Spinal cord (tissue), 10 donors: Measurements from ENCODE around the gene NUP98. TPM values are rescaled to one million over a fixed set of nuclear protein-coding genes. Genes with fewer than 3 reads are reported as not detected.
"Not testable (repeated sequence)": the region's sequence is repeated elsewhere in the genome, so short reads cannot be mapped to it uniquely, and the experiment has no call there.

ENCODE experiments used
- DNase-seq, 6 donors: peaks; one replicate each; pipeline versions ENCODE4 v3.0.0 to v3.0.0-alpha.2; 2013 to 2015; ENCODE audit warnings: low spot score in 6 of 6, low read depth in 4 of 6
- H3K27ac ChIP-seq: one replicate; pipeline ENCODE4 v1.5.1; 2013; ENCODE audit warnings: low read depth, low read length, control low read depth
- H3K27me3 ChIP-seq: one replicate; pipeline ENCODE4 v1.6.1; 2013; ENCODE audit warnings: low read length; ENCODE audit not compliant: control insufficient read depth, insufficient read depth
- H3K36me3 ChIP-seq: one replicate; pipeline ENCODE4 v1.6.1; 2013; ENCODE audit warnings: low read length; ENCODE audit not compliant: control insufficient read depth, insufficient read depth
- H3K4me1 ChIP-seq: one replicate; pipeline ENCODE4 v1.6.1; 2013; ENCODE audit warnings: low read length; ENCODE audit not compliant: control insufficient read depth, insufficient read depth
- H3K4me3 ChIP-seq: one replicate; pipeline ENCODE4 v1.5.1; 2013; ENCODE audit warnings: low read depth, low read length, control low read depth
- H3K9me3 ChIP-seq: one replicate; pipeline ENCODE4 v1.6.1; 2013; ENCODE audit warnings: low read length; ENCODE audit not compliant: control insufficient read depth, insufficient read depth
- WGBS: methylation state at CpG from one replicate; pipeline ENCODE4 v1.1.5; 2013; ENCODE audit warnings: missing lambda C conversion rate; ENCODE audit not compliant: insufficient coverage; 5-methylcytosine and 5-hydroxymethylcytosine counted together
- polyA plus RNA-seq, 2 donors: library from polyadenylated mRNA; unstranded; fragments of 120-200 nt; gene quantifications; one replicate each; pipeline ENCODE4 v1.2.1, GENCODE V29; 2013; ENCODE audit not compliant: insufficient read length in 2 of 2
- total RNA-seq, 2 donors: library from RNA; depleted of rRNA in 1 of 2; stranded (reverse); fragments of 120-200 nt in 1 of 2; fragments of >200 nt in 1 of 2; gene quantifications; one replicate each; pipeline versions ENCODE4 v1.2.3 to v1.2.4, GENCODE V29; 2013 to 2014
- donor health status: healthy.

Gene NUP98
- total and polyA plus RNA-seq, 4 donors: 36.0 to 72.7 (median 52.1) TPM

DNA sequence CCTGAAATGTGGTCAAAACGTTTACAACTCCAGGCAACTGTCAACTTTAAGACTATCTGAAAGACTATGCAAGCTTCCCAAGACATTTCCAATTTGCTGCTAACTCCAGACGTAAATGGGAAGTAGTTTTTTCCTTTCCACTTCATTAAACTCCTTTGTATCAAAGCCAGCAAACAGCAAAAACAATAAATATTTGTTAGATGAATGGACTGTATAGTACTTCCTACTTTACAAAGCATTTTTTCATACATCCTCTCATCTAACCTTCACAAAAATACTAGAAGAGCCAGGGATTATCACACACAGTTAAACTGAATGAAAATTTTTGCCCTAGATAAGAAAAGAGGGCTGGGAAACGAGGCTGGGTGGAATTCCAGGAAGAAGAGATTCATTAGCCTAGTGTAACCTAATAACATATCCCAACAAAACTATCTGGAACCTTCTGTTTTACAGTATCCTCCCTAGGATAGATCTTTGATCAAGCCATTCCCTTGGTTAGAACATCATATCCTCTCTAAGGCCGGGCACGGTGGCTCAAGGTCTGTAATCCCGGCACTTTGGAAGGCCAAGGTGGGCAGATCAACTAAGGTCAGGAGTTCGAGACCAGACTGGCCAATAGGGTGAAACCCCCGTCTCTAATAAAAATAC lies 10.4 kb downstream of the NUP98 start:
- no peak overlapping the region for H3K27ac ChIP-seq
- H3K9me3 ChIP-seq: no peaks in the 10 kb centered on the region
- no peaks in the 10 kb centered on the region for H3K27me3 ChIP-seq
- DNase-seq: no peak
- peaks cover 5% of the 10 kb centered on the region for H3K4me1 ChIP-seq
- H3K4me3 ChIP-seq: no peak overlapping the region
- WGBS: 100% methylated on average over 1 of the region's 8 CpGs
- H3K36me3 ChIP-seq: peaks cover 11% of the 10 kb centered on the region

DNA sequence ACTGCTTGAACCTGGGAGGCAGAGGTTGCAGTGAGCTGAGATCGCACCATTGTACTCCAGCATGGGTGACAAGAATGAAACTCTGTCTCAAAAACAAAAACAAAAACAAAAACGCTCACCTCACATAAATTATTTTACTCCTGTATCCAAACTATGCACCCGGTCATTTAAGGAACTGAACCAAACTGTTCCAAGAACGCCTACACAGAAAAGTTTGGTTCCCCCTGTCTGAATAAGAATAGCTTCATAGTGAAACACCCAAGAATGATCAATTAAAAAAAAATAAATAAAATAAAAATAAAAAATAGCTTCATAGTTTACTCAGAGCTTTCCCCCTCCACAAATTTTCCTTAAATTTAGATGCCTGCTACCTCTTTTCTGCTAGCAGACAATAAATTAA lies 13.7 kb downstream of the NUP98 start:
- Histone ChIP-seq H3K36me3 (peaks cover 25% of the 10 kb centered on the region), H3K27ac (no peak overlapping the region), H3K9me3 (no peaks in the 10 kb centered on the region), H3K4me3 (no peak overlapping the region), H3K27me3 (no peaks in the 10 kb centered on the region), H3K4me1 (peaks cover 5% of the 10 kb centered on the region)
- 93% methylated on average over 3 of the region's 4 CpGs for WGBS
- DNase-seq: no peak

DNA sequence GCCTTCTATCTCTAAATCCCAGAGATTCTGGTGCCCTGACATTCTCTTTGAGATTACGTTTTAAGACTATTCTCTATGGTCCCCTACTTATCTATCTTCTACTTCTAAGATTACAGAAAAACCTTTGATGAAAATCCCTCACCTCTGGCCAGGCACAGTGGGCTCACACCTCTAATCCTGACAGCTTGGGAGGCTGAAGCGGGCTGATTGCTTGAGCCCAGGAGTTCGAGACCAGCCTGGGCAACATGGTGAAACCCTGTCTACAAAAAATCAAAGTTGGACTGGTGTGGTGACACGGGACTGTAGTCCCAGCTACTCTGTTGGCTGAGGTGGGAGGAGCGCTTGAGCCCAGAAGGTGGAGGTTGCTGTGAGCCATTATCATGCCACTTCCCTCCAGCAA lies 14.4 kb downstream of the NUP98 start:
- H3K4me3 ChIP-seq: no peak overlapping the region
- H3K4me1 ChIP-seq: peaks cover 5% of the 10 kb centered on the region
- peaks cover 25% of the 10 kb centered on the region for H3K36me3 ChIP-seq
- WGBS: 70% methylated on average over 1 of the region's 5 CpGs
- DNase-seq: no peak
- H3K9me3 ChIP-seq: no peaks in the 10 kb centered on the region
- H3K27me3 ChIP-seq: no peaks in the 10 kb centered on the region
- H3K27ac ChIP-seq: no peak overlapping the region

DNA sequence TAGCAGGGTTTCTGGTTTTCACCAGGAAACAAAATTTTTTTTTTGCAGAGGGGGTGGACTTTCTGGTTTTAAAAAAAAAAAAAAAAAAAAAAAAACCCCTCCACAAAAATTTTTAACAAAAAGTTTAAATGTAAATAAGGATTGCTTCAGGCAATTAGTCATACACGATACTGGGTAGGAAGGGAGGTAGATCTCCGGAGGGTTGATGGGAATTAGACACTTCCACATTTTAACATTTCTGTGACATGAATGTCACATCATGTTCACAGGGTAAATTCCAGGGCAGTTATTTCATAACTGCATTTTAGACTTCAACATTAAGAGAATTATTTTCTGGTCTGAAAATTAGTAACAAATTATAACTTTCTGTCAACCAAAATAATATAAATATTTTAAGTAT lies 15.9 kb downstream of the NUP98 start:
- Histone ChIP-seq H3K27ac (no peak overlapping the region), H3K4me3 (no peak overlapping the region), H3K4me1 (no peaks in the 10 kb centered on the region), H3K27me3 (no peaks in the 10 kb centered on the region), H3K9me3 (no peaks in the 10 kb centered on the region), H3K36me3 (peaks cover 37% of the 10 kb centered on the region)
- DNase-seq: no peak
- no CpG with 5 or more reads among the region's 2 CpGs for WGBS

DNA sequence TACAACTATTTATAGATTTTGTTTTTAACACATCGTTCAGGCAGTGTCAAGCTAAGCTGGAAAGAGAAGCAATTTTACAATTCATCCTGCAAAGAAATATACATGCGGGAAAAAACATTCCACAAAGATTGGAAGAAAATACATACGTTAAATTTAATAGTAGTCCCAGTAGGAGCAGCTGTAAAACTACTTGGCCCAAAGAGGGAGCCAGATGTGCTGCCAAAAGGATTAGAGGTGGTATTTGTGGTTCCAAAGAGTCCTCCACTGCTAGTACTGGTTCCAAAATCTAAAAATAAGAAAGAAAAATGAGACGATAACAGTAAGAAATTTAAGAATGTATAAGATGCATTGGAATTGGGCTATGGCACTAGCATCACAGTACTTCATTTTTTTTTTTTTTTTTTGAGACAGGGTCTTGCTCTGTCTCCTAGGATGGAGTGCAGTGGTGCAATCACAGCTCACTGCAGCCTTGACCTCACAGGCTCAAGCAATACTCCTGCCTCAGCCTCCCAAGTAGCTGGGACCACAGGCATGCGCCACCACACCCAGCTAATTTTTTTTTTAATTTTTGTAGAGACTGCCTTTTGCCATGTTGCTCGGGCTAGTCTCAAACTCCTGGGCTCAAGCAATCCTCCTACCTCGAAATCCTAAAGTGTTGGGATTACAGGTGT lies 21.5 kb downstream of the NUP98 start:
- WGBS: no CpG with 5 or more reads among the region's 7 CpGs
- no peaks in the 10 kb centered on the region for H3K4me1 ChIP-seq
- no peaks in the 10 kb centered on the region for H3K9me3 ChIP-seq
- DNase-seq: peak in 1 of 6 donors; percentile 20
- H3K4me3 ChIP-seq: no peak overlapping the region
- no peak overlapping the region for H3K27ac ChIP-seq
- no peaks in the 10 kb centered on the region for H3K27me3 ChIP-seq
- H3K36me3 ChIP-seq: peaks cover 58% of the 10 kb centered on the region

DNA sequence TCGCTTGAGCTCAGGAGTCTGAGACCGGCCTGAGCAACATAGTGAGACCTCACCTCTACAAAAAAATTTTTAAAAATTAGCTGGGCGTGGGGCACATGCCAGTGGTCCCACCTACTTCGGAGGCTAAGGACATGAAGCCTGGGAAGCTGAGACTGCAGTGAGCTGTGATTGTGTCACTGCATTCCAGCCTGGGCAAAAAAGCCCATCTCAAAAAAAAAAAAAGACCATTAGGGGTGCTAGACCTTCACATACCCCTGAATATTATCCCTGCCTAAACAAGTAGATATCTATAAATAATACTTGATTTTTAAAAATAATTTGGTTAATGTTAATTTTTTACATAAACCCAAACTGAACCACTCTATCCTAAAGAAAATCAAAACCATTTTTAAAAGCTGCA lies 24.2 kb downstream of the NUP98 start:
- Histone ChIP-seq H3K36me3 (peaks cover 56% of the 10 kb centered on the region), H3K27ac (no peak overlapping the region), H3K4me3 (no peak overlapping the region), H3K9me3 (no peaks in the 10 kb centered on the region), H3K27me3 (no peaks in the 10 kb centered on the region), H3K4me1 (no peaks in the 10 kb centered on the region)
- WGBS: 100% methylated on average over 2 of the region's 4 CpGs
- DNase-seq: no peak

DNA sequence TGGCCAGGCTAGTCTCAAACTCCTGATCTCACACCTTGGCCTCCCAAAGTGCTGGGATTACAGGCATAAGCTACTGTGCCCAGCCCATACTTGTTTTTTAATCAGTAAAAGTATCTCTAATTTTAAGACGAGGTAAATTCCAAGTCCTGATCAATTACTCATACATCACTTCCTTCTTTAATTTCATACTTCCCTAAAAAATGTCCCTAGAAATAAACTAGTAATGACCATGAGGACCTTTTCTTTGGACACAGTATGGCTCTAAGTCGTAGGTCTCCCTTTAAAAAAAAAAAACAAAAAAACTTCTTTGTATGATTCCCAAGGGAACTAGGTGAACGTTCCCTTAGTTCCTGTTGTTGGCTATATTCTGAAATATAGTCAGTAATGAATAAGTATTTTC lies 29.8 kb downstream of the NUP98 start:
- DNase-seq: no peak
- WGBS: 100% methylated on average over 1 of the region's 3 CpGs
- H3K4me3 ChIP-seq: no peak overlapping the region

DNA sequence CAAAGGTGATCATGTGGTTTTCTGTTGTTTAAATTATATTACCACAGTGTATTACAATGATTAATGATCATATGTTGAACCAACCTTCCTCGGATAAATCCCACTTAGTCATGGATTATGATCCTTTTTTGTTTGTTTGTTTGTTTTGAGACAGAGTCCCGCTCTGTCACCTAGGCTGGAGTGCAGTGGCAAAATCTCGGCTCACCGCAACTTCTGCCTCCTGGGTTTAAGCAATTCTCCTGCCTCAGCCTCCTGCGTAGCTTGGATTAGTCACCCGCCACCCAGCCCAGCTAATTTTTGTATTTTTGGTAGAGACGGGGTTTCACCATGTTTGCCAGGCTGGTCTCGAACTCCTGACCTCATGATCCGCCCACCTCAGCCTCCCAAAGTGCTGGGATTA lies 30.5 kb downstream of the NUP98 start:
- not testable (repeated sequence) for H3K4me3 ChIP-seq, H3K9me3 ChIP-seq, H3K4me1 ChIP-seq, H3K27me3 ChIP-seq, DNase-seq, H3K27ac ChIP-seq
- peaks cover 65% of the 10 kb centered on the region for H3K36me3 ChIP-seq
- 97% methylated on average over 5 of the region's 9 CpGs for WGBS

More for the DNA sequence above, 29.8 kb downstream of the NUP98 start:
- Histone ChIP-seq H3K36me3 (peaks cover 63% of the 10 kb centered on the region), H3K9me3 (no peaks in the 10 kb centered on the region), H3K27me3 (no peaks in the 10 kb centered on the region), H3K27ac (no peak overlapping the region), H3K4me1 (no peaks in the 10 kb centered on the region)

DNA sequence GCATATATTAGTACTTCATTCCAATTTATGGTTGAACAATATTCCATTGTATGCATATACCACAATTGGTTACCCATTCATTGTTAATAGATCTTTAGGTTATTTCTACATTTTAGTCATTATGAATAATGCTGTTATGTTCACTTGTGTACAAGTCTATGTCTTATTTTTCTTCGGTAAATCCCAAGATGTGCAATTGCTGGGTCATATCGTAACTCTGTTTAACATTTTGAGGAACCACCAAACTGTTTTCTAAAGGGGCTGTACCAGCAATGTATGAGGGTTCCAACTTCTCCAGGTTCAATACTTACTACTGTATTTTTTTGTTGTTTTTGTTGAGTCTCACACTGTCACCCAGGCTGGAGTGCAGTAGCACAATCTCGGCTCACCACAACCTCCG lies 33.1 kb downstream of the NUP98 start:
- WGBS: 100% methylated on average over 2 of the region's 4 CpGs
- no peaks in the 10 kb centered on the region for H3K27me3 ChIP-seq
- H3K4me3 ChIP-seq: no peak overlapping the region
- H3K9me3 ChIP-seq: no peaks in the 10 kb centered on the region
- H3K4me1 ChIP-seq: no peaks in the 10 kb centered on the region
- H3K27ac ChIP-seq: no peak overlapping the region
- no peak for DNase-seq
- H3K36me3 ChIP-seq: peaks cover 61% of the 10 kb centered on the region

DNA sequence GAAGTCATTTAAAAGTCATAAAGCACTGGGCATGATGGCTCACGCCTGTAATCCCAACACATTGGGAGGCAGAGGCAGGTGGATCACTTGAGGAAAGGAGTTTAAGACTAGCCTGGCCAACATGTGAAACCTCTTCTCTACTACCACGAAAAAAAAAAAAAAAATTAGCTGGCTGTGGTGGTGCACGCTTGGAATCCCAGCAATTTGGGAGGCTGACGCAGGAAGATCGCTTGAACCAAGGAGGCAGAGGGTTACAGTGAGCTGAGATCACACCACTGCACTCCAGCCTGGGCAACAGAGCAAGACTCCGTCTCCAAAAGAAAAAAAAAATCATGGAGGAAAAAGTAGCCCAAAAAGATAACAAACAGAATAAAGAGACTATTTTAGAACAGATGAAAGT lies 42.2 kb downstream of the NUP98 start:
- no peaks in the 10 kb centered on the region for H3K9me3 ChIP-seq
- DNase-seq: no peak
- H3K27ac ChIP-seq: no peak overlapping the region
- WGBS: 60% methylated on average over 1 of the region's 6 CpGs
- no peak overlapping the region for H3K4me3 ChIP-seq
- peaks cover 59% of the 10 kb centered on the region for H3K36me3 ChIP-seq
- no peaks in the 10 kb centered on the region for H3K27me3 ChIP-seq
- H3K4me1 ChIP-seq: no peaks in the 10 kb centered on the region
